GM12878 (cell line): Measurements from ENCODE around the gene ABRACL.

Experiments used
- POLR2AphosphoS2 ChIP-seq: IDR thresholded peaks from 2 replicates; pipeline ENCODE4 v1.6.1; 2011; ENCODE audit warnings: low read depth, mild to moderate bottlenecking, low read length, improper control_type of control experiment, moderate library complexity
- YY1 ChIP-seq: IDR thresholded peaks from 2 replicates; pipeline ENCODE4 v1.6.1; 2011; ENCODE audit warnings: low read depth, mild to moderate bottlenecking, low read length

- TF ChIP-seq YY1 (no peak), POLR2AphosphoS2 (no peak)
Observed at GRCh38 chr6:139029470-139030227, 1.1 kb downstream of the ABRACL start.
